ENCODE measurements around the gene TADA2B.

GRCh38 chr4:7067126-7067451 lies 23.9 kb downstream of the TADA2B start:
- TF ChIP-seq, protein P1, sequence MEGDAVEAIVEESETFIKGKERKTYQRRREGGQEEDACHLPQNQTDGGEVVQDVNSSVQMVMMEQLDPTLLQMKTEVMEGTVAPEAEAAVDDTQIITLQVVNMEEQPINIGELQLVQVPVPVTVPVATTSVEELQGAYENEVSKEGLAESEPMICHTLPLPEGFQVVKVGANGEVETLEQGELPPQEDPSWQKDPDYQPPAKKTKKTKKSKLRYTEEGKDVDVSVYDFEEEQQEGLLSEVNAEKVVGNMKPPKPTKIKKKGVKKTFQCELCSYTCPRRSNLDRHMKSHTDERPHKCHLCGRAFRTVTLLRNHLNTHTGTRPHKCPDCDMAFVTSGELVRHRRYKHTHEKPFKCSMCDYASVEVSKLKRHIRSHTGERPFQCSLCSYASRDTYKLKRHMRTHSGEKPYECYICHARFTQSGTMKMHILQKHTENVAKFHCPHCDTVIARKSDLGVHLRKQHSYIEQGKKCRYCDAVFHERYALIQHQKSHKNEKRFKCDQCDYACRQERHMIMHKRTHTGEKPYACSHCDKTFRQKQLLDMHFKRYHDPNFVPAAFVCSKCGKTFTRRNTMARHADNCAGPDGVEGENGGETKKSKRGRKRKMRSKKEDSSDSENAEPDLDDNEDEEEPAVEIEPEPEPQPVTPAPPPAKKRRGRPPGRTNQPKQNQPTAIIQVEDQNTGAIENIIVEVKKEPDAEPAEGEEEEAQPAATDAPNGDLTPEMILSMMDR (IDR thresholded peaks at IDR 0.05 in 2 of 3, conservative IDR thresholded peaks at IDR 0.05 in 1 of 3; ENCODE audit: insufficient read depth in 2 of 3, low read depth in 1 of 3, low read length in 3 of 3) = no peak
- no peak for TF ChIP-seq TRIM28 (IDR thresholded peaks at IDR 0.05)
- TF ChIP-seq JUN (IDR thresholded peaks at IDR 0.05; ENCODE audit: borderline replicate concordance, low read depth, low read length) = no peak
- TF ChIP-seq JUN (CRISPR knock-in tag; IDR thresholded peaks at IDR 0.05; ENCODE audit: borderline replicate concordance) = no peak
- TF ChIP-seq FOSL1 (tag; conservative IDR thresholded peaks at IDR 0.05) = no peak
- TF ChIP-seq, protein P2, sequence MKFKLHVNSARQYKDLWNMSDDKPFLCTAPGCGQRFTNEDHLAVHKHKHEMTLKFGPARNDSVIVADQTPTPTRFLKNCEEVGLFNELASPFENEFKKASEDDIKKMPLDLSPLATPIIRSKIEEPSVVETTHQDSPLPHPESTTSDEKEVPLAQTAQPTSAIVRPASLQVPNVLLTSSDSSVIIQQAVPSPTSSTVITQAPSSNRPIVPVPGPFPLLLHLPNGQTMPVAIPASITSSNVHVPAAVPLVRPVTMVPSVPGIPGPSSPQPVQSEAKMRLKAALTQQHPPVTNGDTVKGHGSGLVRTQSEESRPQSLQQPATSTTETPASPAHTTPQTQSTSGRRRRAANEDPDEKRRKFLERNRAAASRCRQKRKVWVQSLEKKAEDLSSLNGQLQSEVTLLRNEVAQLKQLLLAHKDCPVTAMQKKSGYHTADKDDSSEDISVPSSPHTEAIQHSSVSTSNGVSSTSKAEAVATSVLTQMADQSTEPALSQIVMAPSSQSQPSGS (CRISPR knock-in tag; IDR thresholded peaks at IDR 0.05) = no peak
- TF ChIP-seq SP1 (CRISPR knock-in tag; IDR thresholded peaks at IDR 0.05) = no peak

Measured in K562 (cell line).